Activated naive CD4-positive, alpha-beta T cell treated with anti-CD3 and anti-CD28 coated beads, Interleukin-2, amount 10 ng/mL, durations not matched to agents 7 days and 5 days (primary cell): ENCODE data around the gene UAP1L1.
A peak's percentile ranks its signal among the peaks of the same experiment; 100 is the strongest.

Experiments
- CTCF ChIA-PET: fragments of 350-600 bp; sonication (Branson Sonifier 250); formaldehyde crosslinking; loops from one replicate; lab custom pipeline; 2021; ENCODE audit warnings: antibody characterized with exemption; lab: Charles Lee
- DNase-seq: peaks from one replicate; pipeline ENCODE4 v3.0.0-alpha.2; 2020
- H3K27ac Mint-ChIP-seq: one replicate; pipeline ENCODE4 v1.8.0; 2021; ENCODE audit warnings: mild to moderate bottlenecking, moderate library complexity, mixed read lengths
- H3K27me3 Mint-ChIP-seq: one replicate; pipeline ENCODE4 v1.8.0; 2021; ENCODE audit warnings: mild to moderate bottlenecking, mixed read lengths
- H3K36me3 Mint-ChIP-seq: one replicate; pipeline ENCODE4 v1.8.0; 2021; ENCODE audit warnings: mixed read lengths
- H3K4me1 Mint-ChIP-seq: one replicate; pipeline ENCODE4 v1.8.0; 2021; ENCODE audit warnings: mixed read lengths
- H3K4me3 Mint-ChIP-seq: one replicate; pipeline ENCODE4 v1.8.0; 2021; ENCODE audit warnings: mild to moderate bottlenecking, moderate library complexity, mixed read lengths
- H3K9me3 Mint-ChIP-seq: one replicate; pipeline ENCODE4 v1.8.0; 2021; ENCODE audit warnings: mixed read lengths

UAP1L1 gene

DNA sequence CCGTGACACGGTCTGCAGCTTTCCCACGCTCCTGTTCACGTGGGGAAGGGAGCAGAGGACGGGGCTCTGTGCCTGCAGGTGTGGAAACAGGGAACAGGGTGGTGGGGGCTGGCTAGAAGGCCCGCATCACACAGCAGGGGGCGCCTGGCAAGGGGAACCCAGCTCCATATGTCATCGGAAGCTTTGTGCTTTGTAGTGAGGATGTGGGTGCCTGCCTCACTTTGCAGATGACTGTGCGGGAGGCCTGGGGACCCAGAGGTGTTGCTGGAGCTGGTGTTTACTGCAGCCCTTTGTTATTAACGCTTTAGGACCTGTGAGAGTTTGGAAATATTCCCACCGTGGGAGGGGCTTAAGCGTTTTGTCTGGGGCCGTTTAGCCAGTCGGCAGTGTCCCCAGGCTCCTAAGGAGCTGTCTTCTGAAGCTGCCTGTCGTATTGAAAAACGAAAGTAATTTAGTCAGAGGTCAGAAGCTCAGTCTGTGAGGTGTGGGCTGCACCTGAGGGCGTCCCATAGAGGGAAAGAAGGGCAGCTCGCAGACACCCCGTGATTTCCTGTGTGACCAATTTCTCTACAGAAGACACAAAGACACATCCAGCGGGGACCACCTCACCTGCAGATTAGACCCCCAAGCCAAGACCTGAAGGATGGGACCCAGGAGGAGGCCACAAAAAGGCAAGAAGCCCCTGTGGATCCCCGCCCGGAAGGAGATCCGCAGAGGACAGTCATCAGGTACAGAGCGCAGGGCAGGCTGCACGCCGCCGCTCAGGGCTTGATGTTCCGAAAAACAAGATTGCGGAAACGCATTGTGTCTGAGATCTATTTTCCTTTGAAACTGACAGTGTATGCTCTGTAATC lies 18.6 kb downstream of the UAP1L1 start:
- H3K36me3 Mint-ChIP-seq = peaks cover 39% of the 10 kb centered on the region
- CTCF ChIA-PET = interaction anchor here (0.6 to 3.5 kb wide), 16 partner anchors 9 to 330 kb away, joined by 3 to 27 read pairs (median 4); partner anchors contain the start of genes CYSRT1, DPP7, MAN1B1 and RNF208

DNA sequence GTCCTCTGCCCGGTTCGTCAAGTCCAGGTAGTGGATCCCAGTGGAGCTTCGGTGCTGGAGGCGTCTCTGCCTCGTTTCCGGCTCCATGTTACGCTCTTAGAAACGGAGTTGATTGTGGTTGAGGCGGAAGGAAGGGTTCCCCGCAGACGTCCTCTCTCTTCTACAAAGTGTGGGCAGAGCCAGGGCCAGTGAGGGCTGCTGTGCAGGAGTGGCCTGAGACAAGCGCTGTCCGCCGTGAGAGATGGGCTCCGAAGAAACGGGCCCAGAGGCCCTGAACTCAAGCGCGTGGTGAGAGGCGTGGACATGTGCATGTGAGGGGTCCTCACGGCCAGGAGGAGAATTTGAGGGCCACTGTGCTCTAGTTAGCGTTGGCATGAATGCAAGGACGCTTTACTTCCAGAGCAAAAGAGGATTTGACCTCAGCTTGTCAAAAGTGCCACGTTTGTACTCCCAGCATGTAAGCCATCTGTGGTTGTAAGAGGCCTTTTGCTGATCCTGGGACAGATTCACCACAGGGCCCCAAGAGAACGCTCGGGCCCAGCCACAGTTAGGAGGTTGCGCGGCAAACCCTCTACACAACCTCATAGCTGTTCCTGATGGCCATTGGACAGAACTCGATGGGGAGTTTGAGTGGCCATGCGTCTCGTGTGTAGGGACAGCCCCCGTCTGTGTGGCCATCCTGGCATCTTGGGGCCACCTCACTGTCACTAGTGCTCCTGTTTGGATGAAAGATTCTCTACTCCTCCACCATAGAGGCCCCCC lies 19.6 kb downstream of the UAP1L1 start:
- CTCF ChIA-PET = interaction anchor here (0.9 to 3.5 kb wide), 4 partner anchors 8 to 50 kb away, joined by 3 to 27 read pairs (median 5); partner anchors contain the start of gene SAPCD2
- H3K4me3 Mint-ChIP-seq = peak overlapping the region; percentile 72
- peaks cover 35% of the 10 kb centered on the region for H3K36me3 Mint-ChIP-seq

More for the DNA sequence above, 18.6 kb downstream of the UAP1L1 start:
- Mint-ChIP-seq H3K4me3 (peak overlapping the region; percentile 72), H3K9me3 (no peaks in the 10 kb centered on the region), H3K4me1 (peaks cover 23% of the 10 kb centered on the region), H3K27me3 (no peaks in the 10 kb centered on the region), H3K27ac (peak overlapping the region; percentile 98)
- peak; percentile 93 for DNase-seq

DNA sequence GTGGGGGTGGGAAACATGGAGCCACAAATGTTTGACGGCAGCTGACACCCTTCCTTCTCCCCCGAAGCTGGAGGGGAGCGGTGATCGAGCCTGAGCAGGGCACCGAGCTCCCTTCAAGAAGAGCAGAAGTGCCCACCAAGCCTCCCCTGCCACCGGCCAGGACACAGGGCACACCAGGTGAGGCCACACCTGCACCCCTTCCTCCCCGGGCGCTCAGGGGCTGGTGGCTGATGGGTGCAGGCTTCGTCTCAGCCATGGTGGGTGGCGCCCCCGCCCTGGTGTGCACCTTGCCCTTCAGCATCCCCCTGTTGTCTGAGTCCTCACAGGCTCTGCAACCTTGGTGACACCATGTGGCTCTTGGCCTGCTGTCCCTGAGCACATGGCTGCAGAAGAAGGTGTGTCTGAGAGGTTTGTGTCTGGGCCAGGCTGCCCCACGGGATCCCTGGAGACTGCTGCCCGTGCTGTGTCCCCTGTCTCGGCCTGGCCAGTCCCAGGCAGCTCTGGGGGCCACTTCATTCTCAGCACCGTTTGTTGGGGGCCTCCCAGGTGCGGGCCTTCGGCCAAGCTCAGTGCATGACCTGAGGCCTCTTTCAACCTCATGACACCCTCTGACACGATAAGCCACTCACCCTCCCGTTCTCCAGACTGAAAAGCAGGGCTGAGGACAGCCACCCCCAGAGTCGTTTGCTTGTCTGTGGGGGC lies 20.6 kb downstream of the UAP1L1 start:
- no peak for DNase-seq
- H3K4me3 Mint-ChIP-seq = no peak overlapping the region
- H3K4me1 Mint-ChIP-seq = peaks cover 20% of the 10 kb centered on the region
- H3K27ac Mint-ChIP-seq = no peak overlapping the region
- no peaks in the 10 kb centered on the region for H3K9me3 Mint-ChIP-seq
- H3K36me3 Mint-ChIP-seq = peaks cover 28% of the 10 kb centered on the region
- CTCF ChIA-PET = interaction anchor here (0.6 to 3.5 kb wide), 3 partner anchors 27 to 329 kb away, joined by 3 to 27 read pairs (median 3); partner anchors contain the start of gene SAPCD2
- no peaks in the 10 kb centered on the region for H3K27me3 Mint-ChIP-seq

More for the DNA sequence above, 19.6 kb downstream of the UAP1L1 start:
- Mint-ChIP-seq H3K27me3 (no peaks in the 10 kb centered on the region), H3K9me3 (no peaks in the 10 kb centered on the region), H3K4me1 (peaks cover 20% of the 10 kb centered on the region), H3K27ac (peak overlapping the region; percentile 98)
- DNase-seq = no peak

DNA sequence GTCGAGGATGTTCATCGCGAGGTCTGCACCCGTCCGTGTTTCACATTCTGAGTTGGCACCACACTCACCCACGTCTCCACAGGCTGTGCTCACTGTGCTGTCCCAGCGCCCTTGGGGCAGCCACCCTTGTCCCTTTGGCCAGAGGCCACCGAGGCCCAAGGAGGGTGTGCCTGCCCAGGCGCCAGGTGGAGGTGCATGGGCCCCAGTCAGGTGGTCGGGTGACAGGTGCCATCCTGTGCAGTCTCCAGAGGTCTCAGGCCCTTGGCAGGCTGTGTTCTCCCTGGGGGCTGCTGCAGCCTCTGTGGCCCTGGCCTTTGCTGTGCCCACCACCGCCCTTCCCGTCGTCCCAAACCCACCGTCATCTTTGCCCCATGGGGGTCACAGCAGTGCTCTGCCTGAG lies 21.9 kb downstream of the UAP1L1 start:
- CTCF ChIA-PET = interaction anchor here (0.7 kb wide), 1 partner anchor 31 kb away, joined by 3 read pairs; no protein-coding TSS in a partner anchor
- peaks cover 25% of the 10 kb centered on the region for H3K36me3 Mint-ChIP-seq
- H3K4me1 Mint-ChIP-seq = peaks cover 19% of the 10 kb centered on the region
- no peak for DNase-seq
- H3K9me3 Mint-ChIP-seq = no peaks in the 10 kb centered on the region
- H3K4me3 Mint-ChIP-seq = no peak overlapping the region
- no peaks in the 10 kb centered on the region for H3K27me3 Mint-ChIP-seq
- H3K27ac Mint-ChIP-seq = no peak overlapping the region

DNA sequence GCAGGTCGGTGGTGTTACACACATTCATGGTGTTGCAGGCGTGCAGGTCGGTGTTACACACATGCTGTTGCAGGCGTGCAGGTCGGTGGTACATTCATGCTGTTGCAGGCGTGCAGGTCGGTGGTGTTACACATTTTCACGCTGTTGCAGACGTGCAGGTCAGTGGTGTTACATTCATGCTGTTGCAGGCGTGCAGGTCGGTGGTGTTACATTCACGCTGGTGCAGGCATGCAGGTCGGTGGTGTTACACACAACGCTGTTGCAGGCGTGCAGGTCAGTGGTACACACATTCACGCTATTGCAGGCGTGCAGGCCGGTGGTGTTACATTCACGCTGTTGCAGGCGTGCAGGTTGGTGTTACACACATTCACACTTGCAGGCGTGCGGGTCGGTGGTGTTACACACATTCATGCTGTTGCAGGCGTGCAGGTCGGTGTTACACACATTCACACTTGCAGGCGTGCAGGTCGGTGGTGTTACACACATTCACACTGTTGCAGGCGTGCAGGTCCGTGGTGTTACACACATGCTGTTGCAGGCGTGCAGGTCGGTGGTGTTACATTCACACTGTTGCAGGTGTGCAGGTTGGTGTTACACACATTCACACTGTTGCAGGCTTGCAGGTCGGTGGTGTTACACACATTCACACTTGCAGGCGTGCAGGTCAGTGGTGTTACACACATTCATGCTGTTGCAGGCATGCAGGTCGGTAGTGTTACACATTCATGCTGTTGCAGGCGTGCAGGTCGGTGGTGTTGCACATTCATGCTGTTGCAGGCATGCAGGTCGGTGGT lies 26.1 kb downstream of the UAP1L1 start:
- DNase-seq = no peak
- CTCF ChIA-PET = no interaction called here
- Mint-ChIP-seq H3K9me3 (no peaks in the 10 kb centered on the region), H3K36me3 (peaks cover 17% of the 10 kb centered on the region), H3K4me3 (no peak overlapping the region), H3K27ac (no peak overlapping the region), H3K27me3 (no peaks in the 10 kb centered on the region), H3K4me1 (no peaks in the 10 kb centered on the region)

DNA sequence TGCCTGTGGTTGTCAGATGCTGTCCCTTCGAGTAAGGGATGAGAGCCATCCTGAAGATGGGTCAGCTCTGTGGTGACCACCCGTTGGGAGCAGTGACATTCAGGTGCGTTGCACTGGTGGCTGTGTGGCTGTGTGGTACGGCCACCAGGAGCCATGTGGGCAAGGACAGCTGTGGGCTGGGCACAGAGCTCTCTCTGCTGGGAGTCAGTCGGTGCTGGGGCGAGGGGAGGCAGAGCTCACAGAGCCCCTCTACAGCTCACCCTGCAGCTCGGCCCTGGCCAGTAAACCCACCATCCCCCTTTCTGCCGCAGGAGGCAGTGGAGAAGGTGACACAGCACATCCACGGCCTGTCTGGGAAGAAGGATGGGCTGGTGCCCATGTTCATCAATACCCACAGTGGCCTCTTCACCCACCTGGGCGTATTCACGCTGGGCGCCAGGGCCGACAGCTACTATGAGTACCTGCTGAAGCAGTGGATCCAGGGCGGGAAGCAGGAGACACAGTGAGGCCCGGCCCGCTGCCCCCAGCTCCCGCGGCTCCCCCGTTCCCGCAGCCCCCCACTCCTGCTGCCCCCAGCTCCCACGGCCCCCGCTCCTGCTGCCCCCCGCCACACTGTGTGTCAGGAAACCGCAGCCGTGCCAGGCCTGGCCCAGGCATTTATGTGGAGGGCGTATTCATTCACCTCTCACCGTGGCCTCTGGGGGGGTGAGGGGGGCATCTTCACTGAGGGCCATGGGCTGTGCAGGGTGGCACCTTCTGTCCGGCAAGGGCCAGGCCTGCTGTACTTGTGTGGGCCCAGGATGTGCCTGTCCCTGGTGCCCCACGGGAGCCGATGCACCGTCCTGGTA lies 28.7 kb downstream of the UAP1L1 start:
- H3K27ac Mint-ChIP-seq = no peak overlapping the region
- peaks cover 8% of the 10 kb centered on the region for H3K36me3 Mint-ChIP-seq
- no peaks in the 10 kb centered on the region for H3K27me3 Mint-ChIP-seq
- H3K4me3 Mint-ChIP-seq = no peak overlapping the region
- no peaks in the 10 kb centered on the region for H3K9me3 Mint-ChIP-seq
- H3K4me1 Mint-ChIP-seq = no peaks in the 10 kb centered on the region
- no peak for DNase-seq
- CTCF ChIA-PET = interaction anchor here (1.2 kb wide), 1 partner anchor 135 kb away, joined by 3 read pairs; the partner anchor contains the start of gene TUBB4B

DNA sequence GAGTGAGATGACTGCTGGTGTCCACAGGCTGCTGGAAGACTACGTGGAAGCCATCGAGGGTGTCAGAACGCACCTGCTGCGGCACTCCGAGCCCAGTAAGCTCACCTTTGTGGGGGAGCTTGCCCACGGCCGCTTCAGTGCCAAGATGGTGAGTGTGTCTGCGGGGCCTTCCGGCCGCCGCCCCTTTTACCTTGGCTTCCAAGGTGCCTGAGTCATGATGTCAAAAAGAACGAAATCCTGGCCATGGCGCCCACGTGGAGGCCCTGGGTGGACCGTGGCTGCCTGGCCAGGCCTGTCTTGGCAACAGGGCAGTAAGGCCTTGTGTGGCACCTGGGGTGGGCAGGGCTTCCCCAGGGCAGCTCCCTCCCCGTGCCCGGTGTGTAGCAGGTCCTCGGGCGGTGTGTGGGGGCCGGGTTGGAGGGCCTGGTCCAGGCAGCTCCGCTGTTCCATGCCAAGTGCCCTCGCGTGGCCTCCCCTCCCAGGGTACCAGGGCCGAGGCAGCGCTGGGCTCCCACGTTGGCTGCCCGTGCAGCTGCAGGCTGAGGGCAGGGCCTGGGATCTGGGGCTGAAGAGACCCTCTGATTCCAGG lies 29.4 kb downstream of the UAP1L1 start:
- Mint-ChIP-seq H3K27me3 (no peaks in the 10 kb centered on the region), H3K4me3 (no peak overlapping the region)

DNA sequence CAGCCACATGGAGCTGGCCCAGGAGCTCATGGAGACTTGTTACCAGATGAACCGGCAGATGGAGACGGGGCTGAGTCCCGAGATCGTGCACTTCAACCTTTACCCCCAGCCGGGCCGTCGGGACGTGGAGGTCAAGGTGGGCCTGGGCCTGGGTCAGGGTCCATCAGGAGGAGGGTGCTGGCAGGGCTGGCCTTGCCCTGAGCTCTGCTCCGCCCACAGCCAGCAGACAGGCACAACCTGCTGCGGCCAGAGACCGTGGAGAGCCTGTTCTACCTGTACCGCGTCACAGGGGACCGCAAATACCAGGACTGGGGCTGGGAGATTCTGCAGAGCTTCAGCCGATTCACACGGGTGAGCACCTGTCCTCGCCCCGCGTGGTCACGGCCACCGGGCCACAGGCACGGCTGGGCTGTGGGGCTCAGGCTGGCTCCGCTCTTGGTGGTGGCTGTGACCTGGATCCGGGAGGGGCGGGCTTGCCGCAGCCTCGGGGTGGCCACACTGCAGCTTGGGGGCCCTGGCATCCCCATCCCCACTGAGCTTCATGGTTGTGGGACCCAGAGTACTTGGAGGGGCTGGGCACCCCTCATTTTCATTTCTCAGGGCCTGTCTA lies 30.1 kb downstream of the UAP1L1 start:
- no peak for DNase-seq
- no peaks in the 10 kb centered on the region for H3K27me3 Mint-ChIP-seq
- CTCF ChIA-PET = interaction anchor here (0.6 kb wide), 1 partner anchor 42 kb away, joined by 3 read pairs; no protein-coding TSS in a partner anchor
- H3K4me1 Mint-ChIP-seq = no peaks in the 10 kb centered on the region
- no peaks in the 10 kb centered on the region for H3K9me3 Mint-ChIP-seq
- H3K4me3 Mint-ChIP-seq = no peak overlapping the region
- H3K27ac Mint-ChIP-seq = no peak overlapping the region
- peaks cover 8% of the 10 kb centered on the region for H3K36me3 Mint-ChIP-seq

More for the DNA sequence above, 29.4 kb downstream of the UAP1L1 start:
- DNase-seq = no peak
- Mint-ChIP-seq H3K4me1 (no peaks in the 10 kb centered on the region), H3K27ac (no peak overlapping the region), H3K9me3 (no peaks in the 10 kb centered on the region), H3K36me3 (peaks cover 8% of the 10 kb centered on the region)
- CTCF ChIA-PET = no interaction called here

DNA sequence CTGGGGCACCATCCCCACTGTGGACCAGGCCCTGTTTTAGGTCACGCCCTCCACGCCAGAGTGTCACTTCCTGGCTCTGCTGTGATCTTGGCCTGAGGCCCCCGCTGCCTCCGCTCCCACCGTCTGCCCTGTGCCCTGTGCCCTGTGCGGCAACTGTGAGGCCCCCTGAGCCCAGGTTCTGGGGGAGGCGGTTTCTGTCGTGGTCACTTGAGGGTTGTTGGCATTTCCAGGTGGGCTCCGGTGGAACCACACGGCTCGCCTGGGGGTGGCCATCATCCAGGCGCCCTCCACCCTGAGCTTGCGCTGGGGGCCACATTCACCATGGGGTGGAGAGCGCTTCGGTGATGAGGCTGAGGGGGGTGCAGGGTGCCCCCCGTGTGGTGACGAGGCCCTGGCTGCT lies 30.7 kb downstream of the UAP1L1 start:
- Mint-ChIP-seq H3K27me3 (no peaks in the 10 kb centered on the region), H3K4me3 (no peak overlapping the region), H3K27ac (no peak overlapping the region), H3K9me3 (no peaks in the 10 kb centered on the region), H3K4me1 (peaks cover 2% of the 10 kb centered on the region), H3K36me3 (peaks cover 10% of the 10 kb centered on the region)
- CTCF ChIA-PET = interaction anchor here (0.6 kb wide), 1 partner anchor 41 kb away, joined by 3 read pairs; no protein-coding TSS in a partner anchor
- DNase-seq = no peak

DNA sequence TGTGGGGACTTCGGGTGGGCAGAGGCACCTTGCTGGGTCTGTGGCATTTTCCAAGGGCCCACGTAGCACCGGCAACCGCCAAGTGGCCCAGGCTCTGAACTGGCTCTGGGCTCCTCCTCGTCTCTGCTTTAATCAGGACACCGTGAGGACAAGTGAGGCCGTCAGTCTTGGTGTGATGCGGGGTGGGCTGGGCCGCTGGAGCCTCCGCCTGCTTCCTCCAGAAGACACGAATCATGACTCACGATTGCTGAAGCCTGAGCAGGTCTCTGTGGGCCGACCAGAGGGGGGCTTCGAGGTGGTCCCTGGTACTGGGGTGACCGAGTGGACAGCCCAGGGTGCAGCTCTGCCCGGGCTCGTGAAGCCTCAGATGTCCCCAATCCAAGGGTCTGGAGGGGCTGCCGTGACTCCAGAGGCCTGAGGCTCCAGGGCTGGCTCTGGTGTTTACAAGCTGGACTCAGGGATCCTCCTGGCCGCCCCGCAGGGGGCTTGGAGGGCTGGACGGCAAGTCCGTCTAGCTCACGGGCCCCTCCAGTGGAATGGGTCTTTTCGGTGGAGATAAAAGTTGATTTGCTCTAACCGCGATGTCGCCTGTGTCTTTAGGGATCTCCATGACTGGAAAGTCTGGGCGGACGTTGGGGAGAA lies 31.4 kb downstream of the UAP1L1 start:
- peaks cover 12% of the 10 kb centered on the region for H3K36me3 Mint-ChIP-seq
- H3K4me1 Mint-ChIP-seq = peaks cover 8% of the 10 kb centered on the region
- H3K27me3 Mint-ChIP-seq = no peaks in the 10 kb centered on the region
- H3K27ac Mint-ChIP-seq = no peak overlapping the region
- no peak for DNase-seq
- no peaks in the 10 kb centered on the region for H3K9me3 Mint-ChIP-seq
- H3K4me3 Mint-ChIP-seq = no peak overlapping the region
- CTCF ChIA-PET = no interaction called here

DNA sequence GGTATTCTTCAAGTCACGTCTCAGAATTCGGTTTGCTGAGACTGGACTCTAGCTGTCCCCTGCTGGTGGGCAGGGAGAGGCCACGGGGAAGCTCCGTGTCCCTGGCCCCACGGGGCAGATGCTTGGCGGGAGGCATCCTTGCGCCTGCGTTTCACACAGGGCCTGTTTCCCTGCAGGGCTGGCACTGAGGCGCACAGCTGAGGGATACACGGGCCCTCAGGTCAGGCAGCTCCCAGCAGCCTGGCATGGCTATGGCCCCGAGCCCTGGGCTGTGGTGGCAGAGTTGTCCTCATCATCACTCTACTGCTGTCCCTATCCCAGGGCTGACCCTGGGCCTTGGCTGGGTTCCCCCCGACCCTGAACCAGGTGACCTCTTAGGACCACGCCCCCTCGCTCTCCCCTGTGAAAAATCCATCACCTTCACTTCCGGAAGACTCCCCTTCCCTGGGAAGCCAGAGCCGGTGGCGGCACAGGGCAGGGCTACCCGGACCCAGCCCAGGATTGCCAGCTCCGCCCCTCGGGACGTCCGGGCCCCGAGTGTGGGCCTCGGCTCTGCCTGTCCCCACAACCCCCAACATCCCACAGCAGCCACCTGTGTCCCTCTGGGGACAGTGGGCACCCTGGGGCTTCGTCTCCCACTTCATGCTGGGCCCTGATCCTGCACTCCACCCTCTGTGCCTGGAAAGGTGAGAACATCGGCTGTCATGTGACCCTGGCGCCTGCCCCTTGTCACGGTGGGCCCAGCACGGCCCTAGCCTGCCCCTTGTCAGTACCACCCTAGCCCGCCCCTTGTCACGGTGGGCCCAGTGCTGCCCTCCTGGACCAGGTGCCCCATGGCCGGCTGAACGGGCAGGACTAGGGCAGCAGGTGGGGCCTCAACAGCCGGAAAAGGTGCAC lies 32.2 kb downstream of the UAP1L1 start:
- CTCF ChIA-PET = no interaction called here
- H3K4me3 Mint-ChIP-seq = no peak overlapping the region
- peaks cover 8% of the 10 kb centered on the region for H3K4me1 Mint-ChIP-seq
- DNase-seq = no peak
- H3K27me3 Mint-ChIP-seq = no peaks in the 10 kb centered on the region
- peaks cover 12% of the 10 kb centered on the region for H3K36me3 Mint-ChIP-seq
- no peak overlapping the region for H3K27ac Mint-ChIP-seq
- H3K9me3 Mint-ChIP-seq = no peaks in the 10 kb centered on the region
